Mesothelial cell of epicardium (in vitro differentiated cells): ENCODE data around the gene DPYD. TPM values are rescaled to one million over a fixed set of nuclear protein-coding genes. Genes with fewer than 3 reads are reported as not detected.

Experiments
- DNase-seq, 2 experiments: peaks; one replicate each; pipeline ENCODE4 v3.0.0; 2021; ENCODE audit warnings: low spot score in 2 of 2; ENCODE audit not compliant: unreplicated experiment in 2 of 2
- H3K27ac Mint-ChIP-seq: 2 replicates; pipeline ENCODE4 v1.8.0; 2021; ENCODE audit warnings: mixed read lengths
- H3K27me3 Mint-ChIP-seq: 2 replicates; pipeline ENCODE4 v1.8.0; 2021; ENCODE audit warnings: low read depth, mixed read lengths
- H3K36me3 Mint-ChIP-seq: 2 replicates; pipeline ENCODE4 v1.8.0; 2021; ENCODE audit warnings: mixed read lengths
- H3K4me1 Mint-ChIP-seq: 2 replicates; pipeline ENCODE4 v1.8.0; 2021; ENCODE audit warnings: mixed read lengths
- H3K4me3 Mint-ChIP-seq: 2 replicates; pipeline ENCODE4 v1.8.0; 2021; ENCODE audit warnings: mild to moderate bottlenecking, moderate library complexity, mixed read lengths
- H3K9me3 Mint-ChIP-seq: 2 replicates; pipeline ENCODE4 v1.8.0; 2021; ENCODE audit warnings: mixed read lengths
- total RNA-seq: library from RNA; stranded (reverse); gene quantifications from 3 replicates; pipeline ENCODE4 v1.2.1, GENCODE V29; 2021
- TF ChIP-seq, protein P1 (sequence below): fragments of 200-600 bp; sonication (generic); IDR thresholded peaks from one replicate; pipeline ENCODE4 v1.5.0; 2021; ENCODE audit warnings: antibody characterized with exemption; ENCODE audit not compliant: unreplicated experiment

The DPYD gene
- total RNA-seq, 1 donor from 2014 or later, result 13.3 TPM

DNA sequence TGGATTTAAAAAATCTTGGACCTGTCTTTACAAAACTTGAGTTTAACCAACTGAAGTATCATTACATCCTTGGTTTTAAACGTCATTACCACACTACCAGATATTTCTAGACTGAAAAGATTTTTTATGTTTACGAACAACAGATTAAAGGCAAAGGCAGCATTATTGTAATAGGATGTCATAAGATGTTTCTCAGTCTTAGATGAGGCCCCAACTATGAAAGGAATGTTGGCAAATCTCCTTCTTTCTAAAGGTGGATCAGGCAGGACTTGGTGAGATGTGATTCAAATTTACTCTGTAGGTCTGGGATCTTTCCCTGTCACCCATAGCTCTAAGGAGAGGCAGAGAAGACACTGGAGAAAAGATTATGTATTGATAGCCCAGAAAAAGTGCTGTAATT is 781.3 kb downstream of the DPYD start:
- Mint-ChIP-seq H3K4me1 (peaks cover 7% of the 10 kb centered on the region), H3K27me3 (no peaks in the 10 kb centered on the region), H3K36me3 (no peaks in the 10 kb centered on the region), H3K9me3 (no peaks in the 10 kb centered on the region), H3K4me3 (no peak overlapping the region), H3K27ac (no peak overlapping the region)
- TF ChIP-seq, protein P1, sequence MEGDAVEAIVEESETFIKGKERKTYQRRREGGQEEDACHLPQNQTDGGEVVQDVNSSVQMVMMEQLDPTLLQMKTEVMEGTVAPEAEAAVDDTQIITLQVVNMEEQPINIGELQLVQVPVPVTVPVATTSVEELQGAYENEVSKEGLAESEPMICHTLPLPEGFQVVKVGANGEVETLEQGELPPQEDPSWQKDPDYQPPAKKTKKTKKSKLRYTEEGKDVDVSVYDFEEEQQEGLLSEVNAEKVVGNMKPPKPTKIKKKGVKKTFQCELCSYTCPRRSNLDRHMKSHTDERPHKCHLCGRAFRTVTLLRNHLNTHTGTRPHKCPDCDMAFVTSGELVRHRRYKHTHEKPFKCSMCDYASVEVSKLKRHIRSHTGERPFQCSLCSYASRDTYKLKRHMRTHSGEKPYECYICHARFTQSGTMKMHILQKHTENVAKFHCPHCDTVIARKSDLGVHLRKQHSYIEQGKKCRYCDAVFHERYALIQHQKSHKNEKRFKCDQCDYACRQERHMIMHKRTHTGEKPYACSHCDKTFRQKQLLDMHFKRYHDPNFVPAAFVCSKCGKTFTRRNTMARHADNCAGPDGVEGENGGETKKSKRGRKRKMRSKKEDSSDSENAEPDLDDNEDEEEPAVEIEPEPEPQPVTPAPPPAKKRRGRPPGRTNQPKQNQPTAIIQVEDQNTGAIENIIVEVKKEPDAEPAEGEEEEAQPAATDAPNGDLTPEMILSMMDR, result no peak
- no peak for DNase-seq

GRCh38 chr1:97138515-97139032 is 782.3 kb downstream of the DPYD start:
- no peaks in the 10 kb centered on the region for H3K27me3 Mint-ChIP-seq
- H3K9me3 Mint-ChIP-seq, result no peaks in the 10 kb centered on the region
- DNase-seq, result no peak
- H3K4me3 Mint-ChIP-seq, result no peak overlapping the region
- no peaks in the 10 kb centered on the region for H3K36me3 Mint-ChIP-seq
- H3K4me1 Mint-ChIP-seq, result peaks cover 7% of the 10 kb centered on the region
- H3K27ac Mint-ChIP-seq, result no peak overlapping the region
- TF ChIP-seq, protein P1, result peak; percentile 3

DNA sequence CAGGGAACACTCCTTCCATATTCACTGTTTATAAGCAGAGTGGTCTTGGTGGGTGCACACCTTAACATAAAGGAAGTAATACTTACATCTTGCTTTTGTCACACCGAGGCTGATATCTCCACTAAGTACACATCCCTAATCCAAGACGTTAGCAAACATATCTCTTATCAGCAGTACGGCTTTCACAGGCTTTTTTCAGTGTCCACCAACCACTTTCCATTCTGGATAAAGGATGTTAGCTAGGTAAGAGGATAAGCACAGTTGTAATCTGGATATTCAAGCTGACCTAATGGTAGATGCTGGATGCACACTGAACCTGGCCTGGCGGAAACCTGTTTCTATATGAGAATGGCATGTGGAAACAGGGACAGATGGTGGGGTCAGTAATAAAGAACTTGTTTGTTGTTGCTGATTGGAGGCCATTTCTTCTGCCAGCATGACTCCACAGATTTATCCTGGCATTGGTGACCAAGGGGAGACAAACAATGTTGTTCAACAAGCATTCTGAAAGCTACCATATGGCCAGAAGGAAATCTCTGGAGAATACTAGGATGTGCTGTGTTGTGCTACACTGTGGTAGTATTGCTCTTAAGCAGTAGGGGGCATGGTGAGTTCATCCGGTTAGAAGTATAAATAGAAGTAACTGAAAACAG is 782.8 kb downstream of the DPYD start:
- H3K27ac Mint-ChIP-seq, result no peak overlapping the region

GRCh38 chr1:97136996-97137395 is 783.8 kb downstream of the DPYD start:
- TF ChIP-seq, protein P1, result no peak
- Mint-ChIP-seq H3K4me1 (peaks cover 7% of the 10 kb centered on the region), H3K27ac (no peak overlapping the region), H3K36me3 (no peaks in the 10 kb centered on the region), H3K27me3 (no peaks in the 10 kb centered on the region), H3K4me3 (no peak overlapping the region), H3K9me3 (no peaks in the 10 kb centered on the region)
- no peak for DNase-seq

More for the DNA sequence above, 782.8 kb downstream of the DPYD start:
- Mint-ChIP-seq H3K27me3 (no peaks in the 10 kb centered on the region), H3K4me3 (no peak overlapping the region), H3K36me3 (no peaks in the 10 kb centered on the region), H3K9me3 (no peaks in the 10 kb centered on the region), H3K4me1 (peaks cover 7% of the 10 kb centered on the region)
- no peak for DNase-seq
- TF ChIP-seq, protein P1, result peak; percentile 68

DNA sequence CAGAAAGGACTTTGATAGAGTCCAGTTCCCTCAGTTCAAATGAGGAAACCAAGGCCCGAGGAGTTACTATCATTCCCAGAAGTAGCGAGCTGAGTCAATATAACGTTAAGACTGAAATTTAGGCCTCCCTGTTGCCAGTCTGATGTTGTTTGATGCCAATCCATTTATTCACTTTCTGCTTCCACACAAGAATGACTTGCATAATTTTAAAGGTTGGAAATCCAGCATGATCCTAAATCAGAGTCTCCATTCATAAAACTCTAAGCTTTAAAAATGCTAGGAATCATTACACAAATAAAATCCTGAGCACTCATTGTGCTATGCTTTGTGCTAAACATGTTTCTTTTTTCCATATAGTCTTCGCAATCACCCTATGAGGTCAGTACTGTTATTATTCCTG is 784.9 kb downstream of the DPYD start:
- Mint-ChIP-seq H3K27me3 (no peaks in the 10 kb centered on the region), H3K4me3 (no peak overlapping the region), H3K9me3 (no peaks in the 10 kb centered on the region), H3K27ac (no peak overlapping the region), H3K36me3 (no peaks in the 10 kb centered on the region), H3K4me1 (peaks cover 7% of the 10 kb centered on the region)
- no peak for DNase-seq
- TF ChIP-seq, protein P1, result no peak

DNA sequence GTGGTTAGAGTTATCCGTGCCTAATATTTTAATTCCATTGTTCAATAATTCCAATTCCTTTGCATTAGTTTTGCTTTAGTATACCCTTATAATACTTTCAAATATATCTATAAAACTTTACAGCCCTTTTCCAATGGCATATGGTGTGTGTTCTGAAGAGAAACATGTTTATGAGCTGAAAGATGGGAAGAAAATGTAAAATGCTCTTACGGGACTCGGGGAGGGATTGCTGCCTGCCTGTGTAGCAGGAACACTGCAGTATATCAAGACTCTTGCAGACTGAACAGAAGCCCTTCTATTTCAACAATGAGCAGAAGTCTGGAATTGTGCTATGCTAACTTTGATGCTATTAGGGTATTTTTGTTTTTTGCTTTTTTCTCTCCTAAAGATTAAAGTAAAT is 792.4 kb downstream of the DPYD start:
- no peak overlapping the region for H3K27ac Mint-ChIP-seq
- TF ChIP-seq, protein P1, result no peak
- no peaks in the 10 kb centered on the region for H3K36me3 Mint-ChIP-seq
- H3K27me3 Mint-ChIP-seq, result peaks cover 3% of the 10 kb centered on the region
- peaks cover 4% of the 10 kb centered on the region for H3K4me1 Mint-ChIP-seq
- no peak overlapping the region for H3K4me3 Mint-ChIP-seq
- no peaks in the 10 kb centered on the region for H3K9me3 Mint-ChIP-seq
- no peak for DNase-seq
